Cardiac fibroblast (primary cell): ENCODE results near the gene UBR1.

Experiments
- DNase-seq, 2 donors: peaks; one replicate each; pipeline versions ENCODE4 v3.0.0 to v3.0.0-alpha.2; 2010; ENCODE audit warnings: low read depth in 2 of 2
- H3K4me3 ChIP-seq, 2 donors: replicated peaks in 1 of 2; 1 replicate in 1 of 2; 2 replicates in 1 of 2; pipeline ENCODE4 v1.5.1; 2011; ENCODE audit warnings: low read depth in 2 of 2, low read length in 2 of 2, mild to moderate bottlenecking in 2 of 2, moderate library complexity in 1 of 2
- CTCF ChIP-seq: IDR thresholded peaks from one replicate; pipeline ENCODE4 v1.5.1; 2011; ENCODE audit warnings: low read depth, mild to moderate bottlenecking, low read length, inconsistent platforms

UBR1 gene

GRCh38 chr15:43107751-43108150, 1.9 kb upstream of the UBR1 start:
- no peak overlapping the region for H3K4me3 ChIP-seq
- no peak for DNase-seq
- no peak for TF ChIP-seq CTCF

- no peak for TF ChIP-seq CTCF
- H3K4me3 ChIP-seq = peak overlapping the region; percentile 73 to 80
- DNase-seq = no peak
Measured at GRCh38 chr15:43106486-43106829, 620 bp upstream of the UBR1 start.

- TF ChIP-seq CTCF = no peak
- no peak for DNase-seq
- H3K4me3 ChIP-seq = peak overlapping the region; percentile 73 to 80
Measured at GRCh38 chr15:43105077-43105736, 631 bp downstream of the UBR1 start.

GRCh38 chr15:43104426-43104825, 1.4 kb downstream of the UBR1 start:
- no peak for TF ChIP-seq CTCF
- peak in 1 of 2 donors; percentile 23 for DNase-seq
- peak overlapping the region in 1 of 2 donors; percentile 7 for H3K4me3 ChIP-seq

- TF ChIP-seq CTCF = no peak
- DNase-seq = no peak
- no peak overlapping the region for H3K4me3 ChIP-seq
Measured at GRCh38 chr15:43103907-43104306, 1.9 kb downstream of the UBR1 start.

- H3K4me3 ChIP-seq = no peak overlapping the region
- no peak for DNase-seq
- TF ChIP-seq CTCF = no peak
Measured at GRCh38 chr15:43102187-43102586, 3.7 kb downstream of the UBR1 start.

GRCh38 chr15:43100971-43101370, 4.9 kb downstream of the UBR1 start:
- H3K4me3 ChIP-seq = no peak overlapping the region
- TF ChIP-seq CTCF = no peak
- no peak for DNase-seq
